H1 (cell line): ENCODE results near the gene APOL4. TPM values are rescaled to one million over a fixed set of nuclear protein-coding genes. Genes with fewer than 3 reads are reported as not detected.

Source experiments
- CTCF ChIA-PET: fragments of 300-600 bp; sonication (Branson Sonifier 250); formaldehyde crosslinking; loops from one replicate; lab custom pipeline; 2021; ENCODE audit not compliant: partially characterized antibody; lab: Charles Lee
- POLR2A ChIA-PET: fragments of 300-600 bp; sonication (Branson Sonifier 250); formaldehyde crosslinking; loops from one replicate; lab custom pipeline; 2021; ENCODE audit warnings: inconsistent platforms; ENCODE audit not compliant: partially characterized antibody; lab: Charles Lee
- DNase-seq, 2 experiments: peaks; one replicate each; pipeline versions ENCODE4 v3.0.0 to v3.0.0-alpha.2; 2010 to 2022; ENCODE audit warnings: low spot score in 2 of 2, low read depth in 1 of 2, mixed read lengths in 1 of 2
- FAIRE-seq: peaks from 2 replicates; lab custom pipeline; 2011; peaks lifted over from hg19 to GRCh38; lab: Jason Lieb, UNC
- H2AFZ ChIP-seq: 2 replicates; pipeline ENCODE4 v1.8.1; 2012; ENCODE audit warnings: low read length, inconsistent platforms
- H2AK5ac ChIP-seq: 2 replicates; pipeline ENCODE4 v1.6.1; 2013; ENCODE audit warnings: low read depth, low read length
- H2BK120ac ChIP-seq: replicated peaks from 2 replicates; pipeline ENCODE3; 2013; ENCODE audit warnings: low read depth, low read length, inconsistent platforms
- H2BK12ac ChIP-seq: 2 replicates; pipeline ENCODE4 v1.6.1; 2013; ENCODE audit warnings: low read depth, low read length
- H2BK15ac ChIP-seq: 2 replicates; pipeline ENCODE4 v1.6.1; 2013; ENCODE audit warnings: low read length
- H2BK20ac ChIP-seq: 2 replicates; pipeline ENCODE4 v1.6.1; 2013; ENCODE audit warnings: low read length
- H2BK5ac ChIP-seq: 2 replicates; pipeline ENCODE4 v1.6.1; 2013; ENCODE audit warnings: low read depth, low read length
- H3K14ac ChIP-seq: 2 replicates; pipeline ENCODE4 v1.6.1; 2013; ENCODE audit warnings: inconsistent platforms; ENCODE audit not compliant: insufficient read length
- H3K18ac ChIP-seq: 2 replicates; pipeline ENCODE4 v1.6.1; 2013; ENCODE audit warnings: low read length; ENCODE audit errors: extremely low read depth
- H3K23ac ChIP-seq: 2 replicates; pipeline ENCODE4 v1.6.1; 2013; ENCODE audit warnings: inconsistent platforms; ENCODE audit not compliant: insufficient read length
- H3K23me2 ChIP-seq: 2 replicates; pipeline ENCODE4 v1.6.1; 2013; ENCODE audit warnings: low read depth, low read length
- H3K27ac ChIP-seq: 2 replicates; pipeline ENCODE4 v1.6.1; 2011; ENCODE audit warnings: low read depth, low read length, inconsistent platforms
- H3K27me3 ChIP-seq, 4 experiments: replicated peaks in 1 of 4; 1 replicate in 1 of 4; 2 replicates in 3 of 4; pipeline versions ENCODE4 v1.6.1 to v1.8.1; 2011 to 2013; ENCODE audit warnings: low read length in 3 of 4, mild to moderate bottlenecking in 3 of 4, inconsistent platforms in 2 of 4, mixed read lengths in 2 of 4, moderate library complexity in 1 of 4; ENCODE audit not compliant: control insufficient read depth in 3 of 4, insufficient read depth in 3 of 4; ENCODE audit errors: extremely low read depth in 1 of 4
- H3K36me3 ChIP-seq, 4 experiments: 2 replicates each; pipeline versions ENCODE4 v1.6.1 to v1.8.1; 2011 to 2013; ENCODE audit warnings: mild to moderate bottlenecking in 4 of 4, low read length in 3 of 4, moderate library complexity in 2 of 4, control low read depth in 1 of 4, inconsistent platforms in 1 of 4; ENCODE audit not compliant: insufficient read depth in 4 of 4, control insufficient read depth in 2 of 4
- H3K4ac ChIP-seq: replicated peaks from 2 replicates; pipeline ENCODE3; 2013; ENCODE audit warnings: low read length, low read depth, mixed read lengths, inconsistent platforms; ENCODE audit not compliant: insufficient read length
- H3K4me1 ChIP-seq, 4 experiments: replicated peaks in 1 of 4; 1 replicate in 1 of 4; 2 replicates in 3 of 4; pipeline versions ENCODE4 v1.6.1 to v1.8.1; 2011 to 2013; ENCODE audit warnings: low read length in 3 of 4, inconsistent platforms in 2 of 4, mixed read lengths in 1 of 4; ENCODE audit not compliant: insufficient read depth in 4 of 4, control insufficient read depth in 3 of 4
- H3K4me2 ChIP-seq, 2 experiments: 2 replicates each; pipeline versions ENCODE4 v1.6.1 to v1.8.1; 2011 to 2013; ENCODE audit warnings: low read depth in 2 of 2, low read length in 2 of 2, control low read depth in 1 of 2, inconsistent platforms in 1 of 2, mild to moderate bottlenecking in 1 of 2; ENCODE audit not compliant: insufficient read depth in 1 of 2
- H3K4me3 ChIP-seq, 4 experiments: fragments of 200-600, 300-600 bp in 1 of 4; sonication (generic), shearing (Covaris generic), sonication (Bioruptor Twin) in 1 of 4; 2 replicates each; pipeline versions ENCODE4 v1.5.1 to v1.8.1; 2011 to 2016; ENCODE audit warnings: low read length in 4 of 4, low read depth in 3 of 4, control low read depth in 2 of 4, inconsistent platforms in 2 of 4, mild to moderate bottlenecking in 2 of 4, mixed read lengths in 1 of 4, moderate library complexity in 1 of 4; ENCODE audit not compliant: insufficient read depth in 2 of 4; ENCODE audit errors: extremely low read depth in 1 of 4
- H3K56ac ChIP-seq: replicated peaks from 2 replicates; pipeline ENCODE3; 2013; ENCODE audit warnings: low read depth, mild to moderate bottlenecking, mixed read lengths, low read length, inconsistent platforms; ENCODE audit not compliant: insufficient read length
- H3K79me1 ChIP-seq: 2 replicates; pipeline ENCODE4 v1.6.1; 2013; ENCODE audit warnings: low read depth, low read length, control low read depth
- H3K79me2 ChIP-seq, 2 experiments: 2 replicates each; pipeline versions ENCODE4 v1.6.1 to v1.8.1; 2012 to 2013; ENCODE audit warnings: low read length in 2 of 2, mild to moderate bottlenecking in 2 of 2, inconsistent platforms in 1 of 2; ENCODE audit not compliant: insufficient read depth in 2 of 2, control insufficient read depth in 1 of 2
- H3K9ac ChIP-seq, 4 experiments: replicated peaks in 1 of 4; 1 replicate in 1 of 4; 2 replicates in 3 of 4; pipeline versions ENCODE4 v1.6.1 to v1.8.1; 2011 to 2013; ENCODE audit warnings: low read depth in 3 of 4, low read length in 3 of 4, control low read depth in 2 of 4, mild to moderate bottlenecking in 2 of 4, moderate library complexity in 2 of 4, inconsistent platforms in 1 of 4; ENCODE audit errors: extremely low read depth in 1 of 4
- H3K9me3 ChIP-seq, 2 experiments: 2 replicates each; pipeline versions ENCODE4 v1.6.1 to v1.8.1; 2012 to 2013; ENCODE audit warnings: mild to moderate bottlenecking in 2 of 2, moderate library complexity in 2 of 2, control low read depth in 1 of 2, inconsistent platforms in 1 of 2, low read depth in 1 of 2, low read length in 1 of 2, mixed read lengths in 1 of 2; ENCODE audit not compliant: insufficient read depth in 2 of 2
- H4K20me1 ChIP-seq, 2 experiments: replicated peaks in 1 of 2; 2 replicates each; pipeline versions ENCODE3 to v1.8.1; 2011 to 2013; ENCODE audit warnings: inconsistent platforms in 2 of 2, low read length in 2 of 2, mild to moderate bottlenecking in 1 of 2; ENCODE audit not compliant: insufficient read depth in 2 of 2, control insufficient read depth in 1 of 2
- H4K5ac ChIP-seq: 2 replicates; pipeline ENCODE4 v1.6.1; 2013; ENCODE audit warnings: low read length, low read depth, mixed read lengths, inconsistent platforms; ENCODE audit not compliant: insufficient read length
- H4K8ac ChIP-seq: 2 replicates; pipeline ENCODE4 v1.8.0; 2013; ENCODE audit warnings: mild to moderate bottlenecking, moderate library complexity, low read length, inconsistent platforms; ENCODE audit not compliant: insufficient read depth; ENCODE audit errors: extremely low read depth
- H4K91ac ChIP-seq: replicated peaks from 2 replicates; pipeline ENCODE3; 2013; ENCODE audit warnings: low read length, mixed read lengths, inconsistent platforms; ENCODE audit not compliant: insufficient read length
- CTCF ChIP-seq, 3 experiments: IDR thresholded peaks; 1 replicate in 2 of 3; 2 replicates in 1 of 3; pipeline versions ENCODE4 v1.5.1 to v1.6.1; 2011; ENCODE audit warnings: low read length in 3 of 3, mild to moderate bottlenecking in 3 of 3, inconsistent platforms in 2 of 3, low read depth in 1 of 3, moderate library complexity in 1 of 3; ENCODE audit not compliant: insufficient read depth in 1 of 3; ENCODE audit errors: control extremely low read depth in 1 of 3
- MAFK ChIP-seq: IDR thresholded peaks from 2 replicates; pipeline ENCODE4 v1.6.1; 2012; ENCODE audit warnings: low read depth, mild to moderate bottlenecking, improper control_type of control experiment, low read length
- MAX ChIP-seq: IDR thresholded peaks from 2 replicates; pipeline ENCODE4 v1.6.1; 2012; ENCODE audit warnings: inconsistent platforms
- SUZ12 ChIP-seq: fragments of 200-600 bp; sonication (generic); IDR thresholded peaks from 2 replicates; pipeline ENCODE4 v1.6.1; 2012; ENCODE audit warnings: mild to moderate bottlenecking, inconsistent platforms, low read length, moderate library complexity, mixed read lengths
- WGBS, 2 experiments: shearing (Covaris generic) in 1 of 2; methylation state at CpG; one replicate each; pipeline versions ENCODE4 v1.1.6 to v1.1.7; 2013 to 2015; ENCODE audit warnings: low lambda C conversion rate in 2 of 2, mixed read lengths in 2 of 2, inconsistent platforms in 1 of 2, low coverage in 1 of 2, missing lambda C conversion rate in 1 of 2; ENCODE audit not compliant: insufficient replicate concordance in 2 of 2, insufficient coverage in 1 of 2, insufficient read length in 1 of 2; ENCODE audit errors: extremely low coverage in 1 of 2, missing lambda C conversion rate in 1 of 2; 5-methylcytosine and 5-hydroxymethylcytosine counted together
- polyA plus RNA-seq, 7 experiments: library from polyadenylated mRNA; depleted of rRNA in 3 of 7; stranded (reverse) in 5 of 7; unstranded in 2 of 7; fragments of >200 nt in 5 of 7; fragments of 200-250 nt in 2 of 7; gene quantifications; 1 replicate in 5 of 7; 2 replicates in 1 of 7; 4 replicates in 1 of 7; pipeline versions ENCODE4 v1.2.1 to v1.2.3, GENCODE V29; 2011 to 2013; ENCODE audit warnings: missing spikeins in 2 of 7, mixed read lengths in 2 of 7
- total RNA-seq: library from RNA; stranded (reverse); fragmentation: NEBNext Ultra II Directional; extraction: Animal tissue kit (Norgen Biotek cat#: 25700); gene quantifications from 2 replicates; pipeline ENCODE4 v1.2.1, GENCODE V29; 2021

The APOL4 gene
- total and polyA plus RNA-seq, 2 of the 8 experiments (the other 6 are each of a cell fraction or from before 2014, with no cell fraction given), result 0.02 TPM; not detected in 1

DNA sequence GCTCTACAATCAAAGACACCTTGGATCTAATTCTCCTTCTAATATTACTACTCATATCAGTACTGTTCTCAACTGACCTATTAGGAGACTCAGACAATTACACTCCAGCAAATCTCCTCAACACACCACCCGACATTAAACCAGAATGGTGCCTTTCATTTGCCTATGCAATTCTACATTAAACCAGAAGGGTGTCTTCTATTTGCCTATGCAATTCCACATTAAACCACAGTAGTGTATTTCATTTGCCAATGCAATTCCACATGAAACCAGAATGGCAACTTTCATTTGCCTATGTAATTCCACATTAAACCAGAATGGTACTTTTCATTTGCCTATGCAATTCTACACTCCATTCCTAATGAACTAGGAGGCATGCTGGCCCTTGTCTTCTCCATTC is 25.7 kb downstream of the APOL4 start:
- TF ChIP-seq SUZ12, result no peak
- TF ChIP-seq MAFK, result no peak
- no peak for TF ChIP-seq MAX
- TF ChIP-seq CTCF (IDR thresholded peaks at IDR 0.05; ENCODE audit: control extremely low read depth in 1 of 3, insufficient read depth in 1 of 3, low read depth in 1 of 3, low read length in 3 of 3), result peak in 1 of 3 experiments; percentile 38; a peak in 1 of 4 replicates
- TF ChIP-seq, all 59 proteins: peak for 1
- CTCF ChIA-PET, result interaction anchor here (1.0 to 8.1 kb wide), 5 partner anchors 13 to 519 kb away, joined by 3 to 86 read pairs (median 4); no protein-coding TSS in a partner anchor

More for the DNA sequence above, 25.7 kb downstream of the APOL4 start:
- Histone ChIP-seq H2BK120ac (no peak overlapping the region), H3K14ac (no peak overlapping the region), H2AFZ (no peak overlapping the region), H2BK20ac (no peak overlapping the region), H3K27me3 (peaks cover 0 to 1% (median 0%) of the 10 kb centered on the region in 4 experiments; a peak in 1 of 7 replicates), H3K18ac (no peak overlapping the region), H3K23ac (no peak overlapping the region), H3K27ac (no peak overlapping the region), H3K9me3 (no peaks in the 10 kb centered on the region), H2BK15ac (no peak overlapping the region), H3K36me3 (no peaks in the 10 kb centered on the region), H3K4me2 (no peak overlapping the region), H3K4ac (no peak overlapping the region), H3K4me1 (no peaks in the 10 kb centered on the region), H2BK5ac (no peak overlapping the region), H3K56ac (no peak overlapping the region), H3K79me1 (no peaks in the 10 kb centered on the region), H4K91ac (no peak overlapping the region), H3K23me2 (no peaks in the 10 kb centered on the region), H3K9ac (no peak overlapping the region), H2AK5ac (no peak overlapping the region), H2BK12ac (no peak overlapping the region), H3K79me2 (no peaks in the 10 kb centered on the region), H4K8ac (no peak overlapping the region), H4K20me1 (no peaks in the 10 kb centered on the region), H4K5ac (no peak overlapping the region), H3K4me3 (no peak overlapping the region)
- FAIRE-seq (no peak), DNase-seq (no peak)
- POLR2A ChIA-PET, result no interaction called here
- 0% methylated on average over 1 of the region's 1 CpG; no CpG with 5 or more reads in 1 of the 2 experiments for WGBS, 2 experiments
